Mesothelial cell of epicardium (in vitro differentiated cells): Measurements from ENCODE around the gene CCDC74A. TPM values are rescaled to one million over a fixed set of nuclear protein-coding genes. Genes with fewer than 3 reads are reported as not detected.
"Not testable (repeated sequence)": the region's sequence is repeated elsewhere in the genome, so short reads cannot be mapped to it uniquely, and the experiment has no call there.

Source experiments
- DNase-seq, 2 experiments: peaks; one replicate each; pipeline ENCODE4 v3.0.0; 2021; ENCODE audit warnings: low spot score in 2 of 2; ENCODE audit not compliant: unreplicated experiment in 2 of 2
- H3K27ac Mint-ChIP-seq: 2 replicates; pipeline ENCODE4 v1.8.0; 2021; ENCODE audit warnings: mixed read lengths
- H3K27me3 Mint-ChIP-seq: 2 replicates; pipeline ENCODE4 v1.8.0; 2021; ENCODE audit warnings: low read depth, mixed read lengths
- H3K36me3 Mint-ChIP-seq: 2 replicates; pipeline ENCODE4 v1.8.0; 2021; ENCODE audit warnings: mixed read lengths
- H3K4me1 Mint-ChIP-seq: 2 replicates; pipeline ENCODE4 v1.8.0; 2021; ENCODE audit warnings: mixed read lengths
- H3K4me3 Mint-ChIP-seq: 2 replicates; pipeline ENCODE4 v1.8.0; 2021; ENCODE audit warnings: mild to moderate bottlenecking, moderate library complexity, mixed read lengths
- H3K9me3 Mint-ChIP-seq: 2 replicates; pipeline ENCODE4 v1.8.0; 2021; ENCODE audit warnings: mixed read lengths
- total RNA-seq: library from RNA; stranded (reverse); gene quantifications from 3 replicates; pipeline ENCODE4 v1.2.1, GENCODE V29; 2021
- TF ChIP-seq, protein P1 (sequence below): fragments of 200-600 bp; sonication (generic); IDR thresholded peaks from one replicate; pipeline ENCODE4 v1.5.0; 2021; ENCODE audit warnings: antibody characterized with exemption; ENCODE audit not compliant: unreplicated experiment

Gene CCDC74A
- total RNA-seq, 1 donor from 2014 or later: 9.6 TPM

DNA sequence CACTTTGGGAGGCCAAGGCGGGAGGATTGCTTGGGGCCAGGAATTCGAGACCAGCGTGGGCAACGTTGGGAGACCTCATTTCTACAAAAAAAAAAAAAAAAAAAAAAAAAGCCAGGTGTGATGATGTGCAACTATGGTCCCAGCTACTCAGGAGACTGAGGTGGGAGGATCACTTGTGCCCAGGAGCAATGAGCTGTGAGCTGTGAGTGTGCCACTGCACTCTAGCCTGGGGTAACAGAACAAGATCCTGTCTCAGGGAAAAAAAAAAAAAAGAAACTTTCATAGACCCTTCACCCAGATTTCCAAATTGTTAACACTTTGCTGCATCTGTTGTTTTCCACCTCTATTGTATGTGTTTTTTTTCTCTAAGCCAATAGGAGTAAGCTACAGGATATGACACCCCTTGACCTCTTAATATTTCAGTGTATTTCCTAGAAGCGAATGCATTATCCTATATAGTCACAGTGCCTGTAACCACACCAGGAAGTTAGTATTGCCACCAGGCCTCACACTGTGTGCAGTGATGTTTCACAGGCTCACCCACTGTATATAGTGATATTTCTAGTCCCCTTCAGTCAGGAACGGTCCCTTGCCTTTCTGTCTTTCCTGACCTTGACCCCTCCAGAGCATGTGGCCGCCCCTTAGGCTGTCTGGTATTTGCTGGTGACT lies 23.5 kb upstream of the CCDC74A start:
- not testable (repeated sequence) for H3K9me3 Mint-ChIP-seq, DNase-seq, H3K27me3 Mint-ChIP-seq, H3K27ac Mint-ChIP-seq, H3K4me3 Mint-ChIP-seq, H3K4me1 Mint-ChIP-seq
- H3K36me3 Mint-ChIP-seq: peaks cover 13% of the 10 kb centered on the region

DNA sequence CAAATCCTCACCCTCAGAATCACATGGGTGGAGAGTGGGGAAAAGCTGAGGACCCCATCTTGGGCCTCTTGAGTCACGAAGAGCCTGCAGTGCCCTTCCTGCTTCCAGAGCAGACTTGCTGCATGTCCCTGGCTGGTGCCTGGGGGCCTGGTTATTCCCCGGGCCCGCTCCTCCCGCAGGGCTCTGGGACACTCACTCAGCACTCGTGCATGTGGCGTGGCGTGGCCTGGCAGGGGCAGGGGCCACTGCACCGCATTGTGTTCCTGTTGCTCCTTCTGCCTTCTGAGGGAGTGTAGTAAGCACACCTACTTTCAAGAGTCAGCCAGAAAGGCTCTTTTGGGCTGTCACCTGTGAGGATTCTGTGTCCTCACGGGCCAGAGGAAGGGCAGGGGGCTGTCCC lies 18.1 kb upstream of the CCDC74A start:
- Mint-ChIP-seq H3K9me3 (no peaks in the 10 kb centered on the region), H3K27me3 (no peaks in the 10 kb centered on the region), H3K27ac (no peak overlapping the region), H3K4me1 (no peaks in the 10 kb centered on the region), H3K4me3 (no peak overlapping the region), H3K36me3 (peaks cover 12% of the 10 kb centered on the region)
- no peak for DNase-seq
- TF ChIP-seq, protein P1, sequence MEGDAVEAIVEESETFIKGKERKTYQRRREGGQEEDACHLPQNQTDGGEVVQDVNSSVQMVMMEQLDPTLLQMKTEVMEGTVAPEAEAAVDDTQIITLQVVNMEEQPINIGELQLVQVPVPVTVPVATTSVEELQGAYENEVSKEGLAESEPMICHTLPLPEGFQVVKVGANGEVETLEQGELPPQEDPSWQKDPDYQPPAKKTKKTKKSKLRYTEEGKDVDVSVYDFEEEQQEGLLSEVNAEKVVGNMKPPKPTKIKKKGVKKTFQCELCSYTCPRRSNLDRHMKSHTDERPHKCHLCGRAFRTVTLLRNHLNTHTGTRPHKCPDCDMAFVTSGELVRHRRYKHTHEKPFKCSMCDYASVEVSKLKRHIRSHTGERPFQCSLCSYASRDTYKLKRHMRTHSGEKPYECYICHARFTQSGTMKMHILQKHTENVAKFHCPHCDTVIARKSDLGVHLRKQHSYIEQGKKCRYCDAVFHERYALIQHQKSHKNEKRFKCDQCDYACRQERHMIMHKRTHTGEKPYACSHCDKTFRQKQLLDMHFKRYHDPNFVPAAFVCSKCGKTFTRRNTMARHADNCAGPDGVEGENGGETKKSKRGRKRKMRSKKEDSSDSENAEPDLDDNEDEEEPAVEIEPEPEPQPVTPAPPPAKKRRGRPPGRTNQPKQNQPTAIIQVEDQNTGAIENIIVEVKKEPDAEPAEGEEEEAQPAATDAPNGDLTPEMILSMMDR: no peak

DNA sequence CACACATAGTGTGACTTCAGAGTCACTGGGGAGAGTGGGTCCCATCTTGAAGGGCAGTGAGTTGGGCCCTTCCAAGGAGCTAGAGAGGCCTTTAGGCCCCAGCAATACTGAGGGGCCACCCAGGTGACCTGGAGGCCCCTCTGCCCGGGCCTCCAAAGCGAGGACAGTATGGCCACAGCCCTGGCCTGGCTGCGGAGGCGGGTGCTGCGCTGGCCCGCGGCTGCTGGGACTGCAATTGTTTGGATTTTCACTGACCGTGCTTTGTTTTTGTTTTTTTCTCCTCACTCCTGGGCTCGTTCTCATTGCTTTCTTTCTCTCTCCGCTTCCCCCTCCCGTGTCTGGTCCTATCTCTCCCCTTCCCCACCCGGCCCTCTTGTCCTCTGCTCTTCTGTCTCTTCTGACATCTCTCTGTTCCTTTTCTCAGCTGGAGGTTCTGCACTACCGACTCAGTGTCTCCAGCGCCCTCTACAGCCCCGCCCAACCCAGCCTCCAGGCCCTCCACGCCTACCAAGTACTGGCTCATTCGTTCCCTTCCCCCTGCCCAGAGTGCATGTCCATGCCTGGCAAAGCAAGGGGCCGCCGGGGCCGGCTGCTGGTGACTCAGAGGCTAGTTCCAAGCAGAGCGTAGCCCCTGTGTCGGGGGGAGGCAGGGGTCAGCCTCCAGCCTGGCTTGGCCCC lies 16.3 kb upstream of the CCDC74A start:
- not testable (repeated sequence) for H3K4me1 Mint-ChIP-seq, H3K27me3 Mint-ChIP-seq, H3K27ac Mint-ChIP-seq, H3K9me3 Mint-ChIP-seq, DNase-seq, H3K4me3 Mint-ChIP-seq
- H3K36me3 Mint-ChIP-seq: peaks cover 12% of the 10 kb centered on the region

DNA sequence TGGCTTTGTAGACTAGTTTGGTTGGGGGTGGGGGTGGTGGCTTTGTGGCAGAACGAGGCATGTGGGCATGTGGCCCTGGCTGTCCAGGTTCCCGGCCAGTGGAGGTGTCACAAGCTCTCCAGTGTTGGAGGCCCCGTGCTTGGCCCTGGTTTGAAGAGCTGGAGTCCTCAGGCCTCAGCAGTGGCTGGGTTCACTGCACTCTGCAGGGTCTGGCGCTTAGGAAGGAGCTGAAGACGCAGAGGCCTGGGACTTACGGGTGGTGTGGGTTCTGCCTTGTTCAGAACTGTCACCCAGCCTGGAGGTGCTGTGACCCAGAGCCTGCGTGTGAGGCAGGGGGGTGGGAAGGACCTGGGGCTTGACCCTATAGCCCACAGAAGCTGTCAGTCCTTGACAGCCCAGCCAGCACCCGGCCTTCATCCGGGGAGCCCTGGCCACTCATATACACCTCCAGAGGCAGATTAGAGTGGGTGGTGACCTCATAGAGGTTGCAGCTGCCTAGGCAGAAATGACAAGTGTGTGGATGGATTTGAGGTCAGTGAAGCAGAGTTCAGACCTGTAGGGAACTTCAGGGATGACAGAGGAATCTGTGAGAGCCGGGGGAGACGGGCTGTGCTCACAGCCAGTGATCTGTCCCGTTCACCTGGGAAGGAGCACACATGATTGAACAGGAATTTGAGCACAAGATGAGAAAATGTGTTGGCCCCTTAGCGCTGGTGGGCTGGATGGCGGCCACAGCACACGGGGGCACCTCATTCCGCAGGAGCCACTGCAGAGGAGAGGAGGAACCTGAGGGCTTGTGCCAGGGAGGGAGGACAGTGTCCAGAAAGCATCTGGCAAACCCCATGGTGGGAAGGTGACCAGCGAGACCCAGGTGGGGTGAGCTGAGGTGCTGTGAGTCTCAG lies 15.5 kb upstream of the CCDC74A start:
- H3K27ac Mint-ChIP-seq, H3K36me3 Mint-ChIP-seq, H3K27me3 Mint-ChIP-seq, DNase-seq, H3K4me3 Mint-ChIP-seq, H3K4me1 Mint-ChIP-seq, H3K9me3 Mint-ChIP-seq: not testable (repeated sequence)

DNA sequence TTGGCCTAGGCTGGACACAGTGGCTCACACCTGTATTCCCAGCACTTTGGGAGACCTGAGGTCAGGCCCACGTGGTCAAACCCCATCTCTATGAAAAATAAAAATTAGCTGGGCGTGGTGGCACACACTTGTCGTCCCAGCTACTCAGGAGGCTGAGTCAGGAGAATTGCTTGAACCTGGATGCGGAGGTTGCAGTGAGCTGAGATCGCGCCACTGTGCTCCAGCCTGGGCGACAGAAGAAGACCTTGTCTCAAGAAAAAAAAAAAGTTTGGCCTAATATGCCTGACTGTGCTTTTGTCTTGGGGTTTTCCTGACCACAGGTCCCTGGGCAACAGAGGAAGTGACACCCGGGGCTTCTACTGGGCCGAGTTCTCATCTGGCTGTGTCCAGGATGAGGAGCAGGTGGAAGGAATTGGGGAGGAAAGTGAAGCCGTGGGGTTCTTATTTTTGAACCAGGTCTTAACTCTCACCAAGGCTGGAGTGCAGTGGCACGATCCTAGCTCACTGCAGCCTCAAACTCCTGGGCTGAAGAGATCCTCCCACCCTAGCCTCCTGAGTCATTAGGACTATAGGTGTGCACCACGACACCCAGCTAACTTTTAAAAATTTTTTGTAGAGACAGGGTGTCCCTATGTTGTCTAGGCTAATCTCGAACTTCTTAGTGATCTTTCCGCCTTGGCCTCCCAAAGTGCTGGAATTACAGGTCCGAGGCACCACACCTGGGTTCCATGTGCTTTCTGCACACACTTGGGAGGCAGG lies 13.1 kb upstream of the CCDC74A start:
- not testable (repeated sequence) for H3K4me3 Mint-ChIP-seq, H3K9me3 Mint-ChIP-seq, DNase-seq, H3K36me3 Mint-ChIP-seq, H3K27ac Mint-ChIP-seq, H3K4me1 Mint-ChIP-seq, H3K27me3 Mint-ChIP-seq

DNA sequence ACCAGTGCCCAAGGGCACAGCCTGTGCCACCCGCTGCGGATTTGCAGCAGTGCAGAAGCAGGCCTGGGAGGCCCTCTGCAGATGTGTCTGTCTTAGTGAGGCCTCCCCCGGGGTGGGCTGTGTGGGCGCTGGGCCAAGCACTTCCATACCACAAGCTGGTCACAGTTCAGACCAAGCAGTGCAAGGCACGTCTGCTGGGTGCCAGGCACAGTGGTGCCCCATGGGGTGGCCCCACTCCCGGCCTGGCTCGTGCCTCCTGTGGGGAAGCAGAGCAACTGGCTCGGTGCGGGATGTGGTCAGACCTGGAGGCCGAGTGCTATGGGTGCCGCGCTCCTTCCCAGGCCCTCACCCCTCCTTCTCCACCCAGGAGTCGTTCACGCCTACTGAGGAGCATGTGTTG lies 12.5 kb upstream of the CCDC74A start:
- H3K27ac Mint-ChIP-seq, H3K4me3 Mint-ChIP-seq, H3K4me1 Mint-ChIP-seq, H3K9me3 Mint-ChIP-seq, H3K36me3 Mint-ChIP-seq, H3K27me3 Mint-ChIP-seq, DNase-seq: not testable (repeated sequence)

DNA sequence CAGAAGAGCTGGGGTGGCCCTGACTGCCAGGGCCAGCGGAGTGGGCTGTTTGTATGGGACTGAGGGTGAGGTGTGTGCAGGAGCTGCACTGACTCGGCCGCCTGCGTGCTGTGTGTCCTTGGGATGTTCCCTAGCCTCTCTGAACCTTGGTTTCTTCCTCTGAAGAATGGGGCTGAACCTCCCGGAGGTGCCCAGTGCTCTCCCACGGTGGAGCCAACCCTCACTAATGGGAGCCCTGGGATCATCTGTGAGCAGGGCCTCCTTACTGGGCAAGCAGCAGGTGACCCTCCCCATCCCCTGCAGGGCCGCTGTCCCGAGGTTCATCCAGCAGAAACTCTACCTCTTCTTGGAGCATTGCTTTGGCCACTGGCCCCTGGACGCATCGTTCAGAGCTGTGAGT lies 11.7 kb upstream of the CCDC74A start:
- Mint-ChIP-seq H3K27ac (no peak overlapping the region), H3K9me3 (no peaks in the 10 kb centered on the region), H3K4me3 (no peak overlapping the region), H3K27me3 (no peaks in the 10 kb centered on the region), H3K36me3 (peaks cover 5% of the 10 kb centered on the region), H3K4me1 (no peaks in the 10 kb centered on the region)
- DNase-seq: no peak
- TF ChIP-seq, protein P1: no peak

DNA sequence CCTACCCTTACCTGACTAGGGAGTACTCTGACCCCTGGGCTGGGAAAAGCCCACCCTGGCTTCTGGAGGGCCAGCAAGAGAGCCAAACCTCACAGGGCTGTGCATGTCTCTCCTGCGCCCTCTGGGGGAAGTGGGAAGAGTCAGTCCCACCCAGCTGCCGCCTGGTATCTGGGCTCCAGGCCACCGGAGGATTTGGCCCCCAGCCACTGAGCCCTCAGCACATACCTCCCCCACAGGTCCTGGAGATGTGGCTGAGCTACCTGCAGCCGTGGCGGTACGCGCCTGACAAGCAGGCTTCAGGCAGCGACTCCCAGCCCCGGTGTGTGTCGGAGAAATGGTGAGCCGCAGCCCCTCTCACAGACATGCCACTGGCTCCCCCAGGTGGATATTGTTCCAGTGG lies 11.1 kb upstream of the CCDC74A start:
- not testable (repeated sequence) for H3K36me3 Mint-ChIP-seq, DNase-seq, H3K27me3 Mint-ChIP-seq, H3K9me3 Mint-ChIP-seq, H3K4me1 Mint-ChIP-seq, H3K27ac Mint-ChIP-seq, H3K4me3 Mint-ChIP-seq
